GM12878 (cell line): ENCODE measurements around the gene OTX2.

Source experiments
- CHD2 ChIP-seq: IDR thresholded peaks from 2 replicates; pipeline ENCODE4 v1.6.1; 2011; ENCODE audit warnings: low read depth, low read length, improper control_type of control experiment, borderline replicate concordance
- JUND ChIP-seq: IDR thresholded peaks from 2 replicates; pipeline ENCODE4 v1.6.1; 2012; ENCODE audit warnings: low read depth, mild to moderate bottlenecking, low read length, improper control_type of control experiment, moderate library complexity
- MEF2A ChIP-seq: IDR thresholded peaks from 2 replicates; pipeline ENCODE4 v1.6.1; 2011; ENCODE audit warnings: low read depth, mild to moderate bottlenecking, low read length, moderate library complexity; ENCODE audit not compliant: insufficient read depth
- NR2F1 ChIP-seq: fragments of 450-650 bp; conservative IDR thresholded peaks from 2 replicates; pipeline ENCODE4 v1.6.1; 2017; ENCODE audit warnings: mild to moderate bottlenecking
- POLR2A ChIP-seq: IDR thresholded peaks from 2 replicates; pipeline ENCODE4 v1.6.1; 2011; ENCODE audit warnings: low read depth, mild to moderate bottlenecking, low read length
- POLR2AphosphoS5 ChIP-seq: IDR thresholded peaks from 2 replicates; pipeline ENCODE4 v1.6.1; 2011; ENCODE audit warnings: mild to moderate bottlenecking, low read length, inconsistent platforms
- RAD21 ChIP-seq: IDR thresholded peaks from 2 replicates; pipeline ENCODE4 v1.6.1; 2011; ENCODE audit warnings: mild to moderate bottlenecking, low read depth, low read length, moderate library complexity; ENCODE audit not compliant: insufficient read depth
- SUZ12 ChIP-seq: fragments of 200-600 bp; sonication (generic); IDR thresholded peaks from one replicate; pipeline ENCODE4 v1.6.1; 2018; ENCODE audit warnings: antibody characterized with exemption, mild to moderate bottlenecking; ENCODE audit not compliant: unreplicated experiment
- TCF7 ChIP-seq: IDR thresholded peaks from 2 replicates; pipeline ENCODE4 v1.6.1; 2014; ENCODE audit warnings: antibody characterized with exemption, borderline replicate concordance
- USF2 ChIP-seq: IDR thresholded peaks from 2 replicates; pipeline ENCODE4 v1.6.1; 2011; ENCODE audit warnings: low read depth, low read length, improper control_type of control experiment, borderline replicate concordance
- YY1 ChIP-seq: IDR thresholded peaks from 2 replicates; pipeline ENCODE4 v1.6.1; 2011; ENCODE audit warnings: low read depth, mild to moderate bottlenecking, low read length
- TF ChIP-seq, protein P1 (sequence below), 3 experiments: IDR thresholded peaks in 2 of 3; conservative IDR thresholded peaks in 1 of 3; 2 replicates each; pipeline ENCODE4 v1.5.1; 2011; ENCODE audit warnings: low read depth in 3 of 3, low read length in 3 of 3, mild to moderate bottlenecking in 3 of 3, control low read depth in 2 of 3, moderate library complexity in 2 of 3, inconsistent platforms in 1 of 3, mixed read lengths in 1 of 3; ENCODE audit not compliant: control insufficient read depth in 2 of 3, insufficient read depth in 1 of 3; ENCODE audit errors: extremely low read depth in 1 of 3

- TF ChIP-seq MEF2A (no peak), TCF7 (no peak), JUND (no peak), POLR2A (no peak), CHD2 (no peak), USF2 (no peak), POLR2AphosphoS5 (no peak), YY1 (no peak), SUZ12 (no peak), NR2F1 (no peak), RAD21 (no peak)
- TF ChIP-seq, protein P1, sequence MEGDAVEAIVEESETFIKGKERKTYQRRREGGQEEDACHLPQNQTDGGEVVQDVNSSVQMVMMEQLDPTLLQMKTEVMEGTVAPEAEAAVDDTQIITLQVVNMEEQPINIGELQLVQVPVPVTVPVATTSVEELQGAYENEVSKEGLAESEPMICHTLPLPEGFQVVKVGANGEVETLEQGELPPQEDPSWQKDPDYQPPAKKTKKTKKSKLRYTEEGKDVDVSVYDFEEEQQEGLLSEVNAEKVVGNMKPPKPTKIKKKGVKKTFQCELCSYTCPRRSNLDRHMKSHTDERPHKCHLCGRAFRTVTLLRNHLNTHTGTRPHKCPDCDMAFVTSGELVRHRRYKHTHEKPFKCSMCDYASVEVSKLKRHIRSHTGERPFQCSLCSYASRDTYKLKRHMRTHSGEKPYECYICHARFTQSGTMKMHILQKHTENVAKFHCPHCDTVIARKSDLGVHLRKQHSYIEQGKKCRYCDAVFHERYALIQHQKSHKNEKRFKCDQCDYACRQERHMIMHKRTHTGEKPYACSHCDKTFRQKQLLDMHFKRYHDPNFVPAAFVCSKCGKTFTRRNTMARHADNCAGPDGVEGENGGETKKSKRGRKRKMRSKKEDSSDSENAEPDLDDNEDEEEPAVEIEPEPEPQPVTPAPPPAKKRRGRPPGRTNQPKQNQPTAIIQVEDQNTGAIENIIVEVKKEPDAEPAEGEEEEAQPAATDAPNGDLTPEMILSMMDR (IDR thresholded peaks at IDR 0.05 in 2 of 3, conservative IDR thresholded peaks at IDR 0.05 in 1 of 3; ENCODE audit: control insufficient read depth in 2 of 3, extremely low read depth in 1 of 3, insufficient read depth in 1 of 3, low read depth in 3 of 3, low read length in 3 of 3), result no peak
Measured at GRCh38 chr14:56760164-56760914, 49.9 kb downstream of the OTX2 start.
